Measurements from ENCODE around the gene PIGM.

Gene PIGM

DNA sequence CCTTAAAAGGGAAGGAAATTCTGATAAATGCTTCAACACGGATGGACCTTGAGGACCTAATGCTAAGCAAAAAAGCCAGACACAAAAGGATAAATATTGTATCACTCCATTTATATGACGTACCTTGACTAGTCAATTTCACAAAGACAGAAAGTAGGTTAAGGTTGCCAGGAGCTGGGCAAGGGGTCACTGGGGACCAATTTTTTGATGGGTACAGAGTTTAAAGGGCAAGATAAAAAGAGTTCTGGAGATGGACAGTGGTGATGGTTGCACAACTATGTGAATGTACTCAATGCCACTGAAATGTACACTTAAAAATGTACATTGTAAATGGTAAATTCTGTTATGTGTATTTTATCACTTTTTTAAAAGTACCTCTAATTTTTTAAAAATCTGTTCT is 45.7 kb downstream of the PIGM start:
- DNase-seq: no peak

DNA sequence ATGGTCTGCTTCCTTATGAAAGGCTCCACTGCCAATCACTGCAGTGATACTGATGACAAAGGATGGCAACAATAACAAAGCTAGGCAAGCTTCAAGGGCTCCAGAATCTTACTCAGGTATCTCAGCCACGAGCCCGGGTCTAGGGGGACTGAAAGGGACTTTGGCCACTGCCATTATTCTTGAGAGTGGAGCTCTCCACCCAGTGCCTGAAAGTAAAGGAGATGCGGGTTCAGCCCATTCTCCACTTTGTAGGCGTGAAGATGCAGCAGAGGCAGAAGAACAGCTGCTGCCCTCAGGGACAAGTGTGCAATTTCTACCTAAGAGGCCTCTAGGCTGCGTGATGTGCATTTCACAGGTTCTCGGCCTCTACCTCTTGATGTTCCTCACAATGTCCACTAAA is 46.3 kb downstream of the PIGM start:
- DNase-seq: no peak

DNA sequence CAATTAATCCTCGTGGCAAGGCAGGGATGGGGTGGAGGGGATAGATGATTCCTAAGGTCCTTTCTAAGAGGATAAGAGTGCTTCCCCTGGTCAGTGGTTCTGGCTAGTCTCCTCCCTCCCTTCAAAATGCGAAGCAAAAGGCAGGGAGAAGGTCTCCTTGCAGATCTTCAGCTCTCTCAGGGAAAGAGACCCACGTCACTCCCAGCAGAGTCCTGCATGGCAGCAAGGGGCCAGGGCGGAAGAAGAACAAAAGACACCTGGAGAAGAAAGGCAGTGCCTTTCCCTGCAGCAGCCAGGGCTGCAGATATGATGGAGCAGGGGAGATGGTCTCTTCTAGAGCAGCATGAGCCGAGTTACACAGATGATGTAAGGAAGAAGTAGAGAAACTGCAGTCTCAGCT is 48.1 kb downstream of the PIGM start:
- DNase-seq: no peak

DNA sequence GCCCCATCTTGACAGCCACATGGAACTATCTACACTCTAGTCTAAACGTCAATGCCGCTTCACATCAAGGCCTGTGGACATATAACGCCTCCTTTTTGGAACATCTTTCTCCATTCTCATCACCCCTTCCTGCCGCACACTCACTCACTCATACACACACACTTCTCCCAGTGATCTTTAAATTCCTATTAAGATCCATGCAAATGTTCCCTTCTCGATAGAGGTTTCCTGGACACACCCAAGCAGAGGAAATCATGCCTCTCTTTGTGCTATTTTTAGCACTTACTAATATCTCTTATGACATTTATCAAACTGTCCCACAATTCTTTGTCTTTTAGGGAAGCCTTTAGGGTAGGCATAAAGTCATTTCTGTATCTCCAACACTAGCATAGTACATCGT is 49.5 kb downstream of the PIGM start:
- no peak for DNase-seq

DNA sequence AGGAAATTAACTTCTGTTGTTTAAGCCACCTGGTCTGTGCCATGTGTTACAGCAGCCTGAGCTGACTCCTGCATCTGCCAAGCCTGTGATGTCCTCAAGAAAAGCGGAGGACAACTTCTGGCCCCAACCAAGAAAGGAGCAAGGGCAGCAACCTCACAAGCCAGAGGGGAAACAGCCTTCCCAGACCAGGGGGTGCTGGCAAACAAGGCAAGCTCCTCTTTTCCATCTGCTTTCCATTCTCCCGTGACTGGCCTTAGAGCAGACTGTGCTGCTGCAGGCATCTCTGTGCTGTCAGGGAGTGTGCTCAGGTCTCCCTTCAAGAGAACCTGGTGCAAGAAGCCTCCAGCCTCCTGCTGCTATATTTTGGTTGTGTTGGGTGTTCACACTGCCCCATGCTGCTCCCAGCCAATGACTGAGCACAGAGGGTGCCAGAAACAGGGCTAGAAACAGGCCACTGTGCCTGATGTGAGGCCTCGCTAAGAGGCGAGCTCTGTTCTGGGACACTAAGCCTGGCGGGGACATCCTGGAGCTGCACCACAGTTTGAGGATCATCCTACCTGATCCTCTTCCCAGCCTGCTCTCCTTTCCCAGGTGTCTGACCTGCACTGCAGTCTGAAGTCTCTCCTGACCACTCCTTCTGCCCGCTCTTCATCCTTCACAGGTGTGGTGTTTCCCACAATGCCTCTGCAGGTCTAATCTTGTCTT is 50.3 kb downstream of the PIGM start:
- DNase-seq: no peak

DNA sequence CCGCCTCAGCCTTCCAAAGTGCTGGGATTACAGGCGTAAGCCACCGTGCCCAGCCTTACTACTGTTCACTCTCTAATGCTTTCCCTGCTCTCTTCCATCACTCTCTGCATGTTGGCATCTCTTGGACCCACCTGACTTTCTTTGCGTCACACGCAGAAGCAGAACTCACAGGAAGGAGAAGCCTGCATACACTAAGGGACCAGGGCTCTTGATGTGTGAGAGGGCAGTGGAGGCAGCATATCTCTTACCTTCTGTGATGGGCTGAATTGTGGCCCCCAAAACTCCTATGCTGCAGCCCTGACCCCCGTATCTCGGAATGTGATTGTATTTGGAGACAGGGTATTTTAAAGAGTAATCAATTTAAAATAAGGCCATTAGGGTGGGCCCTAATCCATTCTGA is 51.0 kb downstream of the PIGM start:
- DNase-seq: no peak

DNA sequence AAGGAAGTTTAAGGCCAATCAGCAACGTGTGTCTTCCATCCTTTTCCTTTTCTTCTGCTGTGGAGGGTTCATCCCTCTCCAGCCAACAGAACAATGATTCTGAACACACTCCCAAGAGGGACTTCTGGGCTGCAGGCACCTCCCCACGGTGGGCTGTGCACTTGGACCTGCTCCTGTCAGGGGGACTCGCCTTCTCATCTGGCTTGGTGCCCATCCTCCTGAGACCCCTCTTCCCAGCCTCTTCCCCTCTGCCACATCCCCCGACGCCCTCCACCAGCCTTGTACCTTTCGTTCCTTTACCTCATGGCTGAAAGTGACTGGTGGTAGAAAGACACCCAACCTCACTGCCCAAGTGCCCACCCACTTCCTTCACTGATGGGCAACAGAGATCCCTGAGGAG is 51.7 kb downstream of the PIGM start:
- DNase-seq: no peak

DNA sequence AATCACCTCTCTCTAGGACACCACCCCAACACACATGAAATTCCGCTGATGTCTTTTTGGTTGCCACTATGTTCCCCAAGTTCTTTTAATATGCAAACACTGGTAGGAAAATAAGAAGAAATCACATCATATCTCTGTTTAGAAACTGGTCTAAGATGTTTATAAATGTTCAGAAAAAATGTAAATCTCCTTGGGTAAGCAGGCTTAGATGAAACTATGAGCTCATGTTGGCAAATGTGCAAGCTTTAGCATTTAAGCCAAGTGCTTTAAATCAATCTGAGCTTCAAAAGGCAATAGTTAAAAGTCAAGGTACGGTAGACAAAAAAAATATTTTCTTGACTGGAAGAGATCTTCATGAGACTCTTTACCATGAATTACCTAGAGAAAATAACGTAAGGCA is 52.5 kb downstream of the PIGM start:
- no peak for DNase-seq

DNA sequence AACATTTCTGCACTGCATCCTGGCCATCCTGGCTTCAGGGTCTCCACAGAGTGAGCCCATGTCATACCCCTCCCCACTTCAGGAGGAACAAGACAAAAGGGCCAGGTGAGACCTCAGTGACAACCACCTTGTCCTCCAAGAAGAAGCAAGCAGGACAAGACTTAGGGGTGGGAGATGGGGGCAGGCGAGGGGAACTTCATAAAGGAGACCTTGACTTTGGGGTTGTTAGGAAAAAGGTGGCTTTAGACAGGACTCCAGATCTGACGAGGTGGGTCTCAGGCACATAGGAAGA is 53.7 kb downstream of the PIGM start:
- no peak for DNase-seq

DNA sequence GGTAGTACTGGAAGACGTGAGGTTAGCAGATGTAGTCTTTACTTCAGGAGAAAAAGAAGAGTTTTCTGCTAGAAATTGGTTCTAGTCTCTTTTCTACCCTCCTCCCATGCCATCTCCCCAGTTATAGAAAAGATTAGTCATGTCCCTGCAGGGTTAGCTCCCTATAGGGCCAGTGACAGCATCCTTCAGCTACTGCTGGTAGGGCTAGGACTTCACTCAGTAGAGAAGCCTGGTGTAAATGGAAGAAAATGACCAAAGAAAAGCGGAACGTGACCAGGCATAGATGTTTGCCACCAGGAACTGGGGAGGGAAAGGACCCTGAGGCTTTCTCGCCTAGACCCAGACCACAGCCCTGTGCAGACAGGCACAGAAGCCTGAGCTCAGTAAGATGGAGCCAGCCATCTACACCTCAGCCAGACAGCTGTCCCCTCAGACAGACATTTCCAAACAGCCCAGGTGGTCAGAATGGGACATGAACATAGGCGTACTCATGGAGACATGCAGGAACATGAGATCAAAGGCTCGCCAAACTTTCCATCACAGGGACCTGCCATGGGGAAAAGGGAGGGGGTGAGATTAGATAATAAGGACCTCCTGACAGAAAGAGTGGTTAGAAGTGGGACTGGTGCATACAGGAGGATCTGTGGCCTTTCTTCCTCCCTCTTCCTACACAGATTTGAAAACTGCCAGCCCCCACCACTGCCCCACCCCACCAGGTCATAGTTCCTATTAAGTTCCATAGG is 54.3 kb downstream of the PIGM start:
- no peak for DNase-seq

All from activated naive CD4-positive, alpha-beta T cell (primary cell).